ENCODE results near the gene ELAVL3.

Gene ELAVL3

GRCh38 chr19:11405846-11406643, 74.8 kb downstream of the ELAVL3 start:
- no peak for DNase-seq

DNA sequence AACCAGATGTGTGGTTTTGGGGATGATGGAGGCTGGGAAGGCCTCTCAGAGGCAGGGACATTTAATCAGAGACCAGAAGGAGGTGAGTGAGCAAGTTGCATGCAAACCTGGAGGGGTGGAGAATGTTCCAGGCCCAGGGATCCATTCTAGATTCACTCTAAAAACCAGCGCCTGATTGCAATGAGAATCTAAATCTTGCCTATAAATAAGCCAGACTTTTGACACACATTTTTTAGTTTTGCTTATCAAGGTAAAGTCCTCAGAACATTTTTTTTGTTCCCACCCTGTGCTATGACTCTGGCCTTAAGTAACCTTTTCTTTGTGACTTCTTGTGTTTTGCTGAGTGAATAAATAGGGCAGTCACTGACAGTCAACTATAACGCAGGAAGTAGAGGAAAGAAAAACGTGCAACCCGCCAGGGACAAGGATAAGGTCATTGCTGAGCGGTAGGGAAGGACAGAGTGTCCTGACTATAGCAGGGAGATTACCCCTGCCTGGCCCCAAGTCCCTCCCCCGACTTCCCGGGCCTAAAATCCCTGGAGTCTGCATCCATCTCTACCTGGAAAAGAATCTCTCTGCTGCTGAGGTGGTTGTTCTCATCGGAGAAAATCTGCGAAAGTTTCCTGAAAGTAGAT, 76.1 kb downstream of the ELAVL3 start:
- DNase-seq: no peak

- no peak for DNase-seq
Observed at GRCh38 chr19:11401808-11402543, 78.9 kb downstream of the ELAVL3 start.

Measured in HCEC 1CT (cell line).